Activated T-helper 17 cell treated with anti-CD3 and anti-CD28 coated beads, Interleukin-2, amount 50 U/mL, for 72 hours (primary cell): ENCODE measurements around the gene OPHN1. TPM values are rescaled to one million over a fixed set of nuclear protein-coding genes. Genes with fewer than 3 reads are reported as not detected.
"Not testable (repeated sequence)": the region's sequence is repeated elsewhere in the genome, so short reads cannot be mapped to it uniquely, and the experiment has no call there.

Source experiments
- ATAC-seq: fragments of 150-1000 bp; cut with Tn5 transposase; replicated peaks from 2 replicates; pipeline ENCODE4 v1.10.0; 2021; ENCODE audit warnings: mild to moderate bottlenecking, moderate library complexity
- H3K27ac Mint-ChIP-seq: one replicate; pipeline ENCODE4 v1.8.0; 2022; ENCODE audit warnings: mixed read lengths
- H3K27me3 Mint-ChIP-seq: one replicate; pipeline ENCODE4 v1.8.0; 2022; ENCODE audit warnings: mixed read lengths
- H3K36me3 Mint-ChIP-seq: one replicate; pipeline ENCODE4 v1.8.0; 2022; ENCODE audit warnings: low read depth, mild to moderate bottlenecking, mixed read lengths
- H3K4me1 Mint-ChIP-seq: one replicate; pipeline ENCODE4 v1.8.0; 2022; ENCODE audit warnings: mixed read lengths
- H3K4me3 Mint-ChIP-seq: one replicate; pipeline ENCODE4 v1.8.0; 2022; ENCODE audit warnings: mild to moderate bottlenecking, mixed read lengths
- H3K9me3 Mint-ChIP-seq: one replicate; pipeline ENCODE4 v1.8.0; 2022; ENCODE audit warnings: mixed read lengths
- total RNA-seq, 2 donors: library from RNA; stranded (reverse); gene quantifications; one replicate each; pipeline ENCODE4 v1.2.3, GENCODE V29; 2022

The OPHN1 gene
- total RNA-seq, 2 donors from 2014 or later: 0.22 to 0.95 TPM

DNA sequence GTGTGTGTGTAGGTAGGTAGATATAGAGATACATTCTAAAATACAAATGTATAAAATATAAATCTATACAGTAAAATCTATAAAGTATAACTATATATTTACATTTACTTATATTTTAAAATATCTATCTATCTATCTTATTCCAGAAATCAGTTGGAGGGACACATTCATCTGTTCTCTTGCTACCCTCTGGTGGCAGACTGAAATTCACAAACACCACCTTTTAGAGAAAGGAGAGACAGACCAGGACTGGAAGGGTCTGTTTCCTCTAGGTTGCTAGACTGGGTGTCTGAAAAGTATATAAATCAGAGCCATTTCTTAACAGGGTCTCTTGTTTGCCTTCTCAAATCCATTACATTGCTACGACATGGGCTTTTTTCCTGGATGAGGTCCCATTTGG is 343.0 kb downstream of the OPHN1 start:
- Mint-ChIP-seq H3K9me3 (no peaks in the 10 kb centered on the region), H3K27me3 (no peaks in the 10 kb centered on the region), H3K27ac (no peak overlapping the region), H3K4me1 (no peaks in the 10 kb centered on the region), H3K4me3 (no peak overlapping the region), H3K36me3 (no peaks in the 10 kb centered on the region)
- ATAC-seq: no peak

DNA sequence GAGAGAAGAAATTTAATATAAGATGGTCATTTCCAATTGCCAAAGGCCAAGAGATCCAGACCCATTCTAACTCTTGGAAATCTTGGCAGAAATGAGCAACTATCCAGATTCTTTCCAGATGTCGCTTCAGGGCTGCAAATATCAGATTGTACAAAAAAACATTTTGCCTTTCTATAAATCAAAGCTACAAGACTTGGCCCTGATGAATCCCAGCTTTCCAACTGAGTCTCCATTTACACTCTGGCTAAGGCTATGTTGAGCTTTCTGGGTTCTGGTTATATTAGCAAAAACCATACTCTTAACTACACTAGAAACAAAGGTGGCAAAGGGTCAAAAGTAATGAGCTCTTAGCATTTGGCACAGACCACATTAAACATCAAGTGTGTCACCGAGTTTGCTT is 345.8 kb downstream of the OPHN1 start:
- ATAC-seq: no peak
- H3K27ac Mint-ChIP-seq: no peak overlapping the region
- H3K9me3 Mint-ChIP-seq: no peaks in the 10 kb centered on the region
- H3K36me3 Mint-ChIP-seq: no peaks in the 10 kb centered on the region
- no peaks in the 10 kb centered on the region for H3K4me1 Mint-ChIP-seq
- H3K4me3 Mint-ChIP-seq: no peak overlapping the region
- no peaks in the 10 kb centered on the region for H3K27me3 Mint-ChIP-seq

- no peak for ATAC-seq
- H3K27ac Mint-ChIP-seq: no peak overlapping the region
- H3K27me3 Mint-ChIP-seq: no peaks in the 10 kb centered on the region
- H3K4me3 Mint-ChIP-seq: no peak overlapping the region
- H3K36me3 Mint-ChIP-seq: no peaks in the 10 kb centered on the region
- H3K4me1 Mint-ChIP-seq: no peaks in the 10 kb centered on the region
- no peaks in the 10 kb centered on the region for H3K9me3 Mint-ChIP-seq
Measured at GRCh38 chrX:68086709-68087108, 346.6 kb downstream of the OPHN1 start.

GRCh38 chrX:68084765-68085164 is 348.5 kb downstream of the OPHN1 start:
- Mint-ChIP-seq H3K27ac (no peak overlapping the region), H3K36me3 (no peaks in the 10 kb centered on the region), H3K4me1 (no peaks in the 10 kb centered on the region), H3K27me3 (no peaks in the 10 kb centered on the region), H3K4me3 (no peak overlapping the region), H3K9me3 (no peaks in the 10 kb centered on the region)
- ATAC-seq: no peak

- no peak overlapping the region for H3K4me3 Mint-ChIP-seq
- no peaks in the 10 kb centered on the region for H3K36me3 Mint-ChIP-seq
- H3K27ac Mint-ChIP-seq: no peak overlapping the region
- no peaks in the 10 kb centered on the region for H3K27me3 Mint-ChIP-seq
- ATAC-seq: no peak
- peaks cover 7% of the 10 kb centered on the region for H3K9me3 Mint-ChIP-seq
- no peaks in the 10 kb centered on the region for H3K4me1 Mint-ChIP-seq
Measured at GRCh38 chrX:68083510-68083909, 349.8 kb downstream of the OPHN1 start.

GRCh38 chrX:68079961-68080360 is 353.3 kb downstream of the OPHN1 start:
- Mint-ChIP-seq H3K4me3 (no peak overlapping the region), H3K36me3 (no peaks in the 10 kb centered on the region), H3K9me3 (peaks cover 7% of the 10 kb centered on the region), H3K4me1 (no peaks in the 10 kb centered on the region), H3K27ac (no peak overlapping the region), H3K27me3 (no peaks in the 10 kb centered on the region)
- ATAC-seq: no peak

DNA sequence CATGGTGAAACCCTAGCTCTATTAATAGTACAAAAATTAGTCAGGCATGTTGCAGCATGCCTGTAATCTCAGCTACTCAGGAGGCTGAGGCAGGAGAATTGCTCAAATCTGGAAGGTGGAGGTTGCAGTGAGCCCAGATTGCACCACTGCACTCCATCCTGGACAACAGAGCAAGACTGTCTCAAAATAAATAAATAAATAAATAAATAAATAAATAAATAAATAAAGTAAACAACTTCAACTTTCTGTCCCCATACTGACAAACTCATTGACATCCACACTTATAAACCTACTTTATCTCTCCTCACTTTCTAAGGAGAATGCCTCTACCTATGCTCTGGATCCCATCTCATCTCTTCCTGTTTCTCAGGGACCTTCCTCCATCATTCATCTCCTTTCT is 354.5 kb downstream of the OPHN1 start:
- H3K36me3 Mint-ChIP-seq, H3K4me3 Mint-ChIP-seq, H3K27me3 Mint-ChIP-seq, ATAC-seq, H3K9me3 Mint-ChIP-seq, H3K4me1 Mint-ChIP-seq, H3K27ac Mint-ChIP-seq: not testable (repeated sequence)

DNA sequence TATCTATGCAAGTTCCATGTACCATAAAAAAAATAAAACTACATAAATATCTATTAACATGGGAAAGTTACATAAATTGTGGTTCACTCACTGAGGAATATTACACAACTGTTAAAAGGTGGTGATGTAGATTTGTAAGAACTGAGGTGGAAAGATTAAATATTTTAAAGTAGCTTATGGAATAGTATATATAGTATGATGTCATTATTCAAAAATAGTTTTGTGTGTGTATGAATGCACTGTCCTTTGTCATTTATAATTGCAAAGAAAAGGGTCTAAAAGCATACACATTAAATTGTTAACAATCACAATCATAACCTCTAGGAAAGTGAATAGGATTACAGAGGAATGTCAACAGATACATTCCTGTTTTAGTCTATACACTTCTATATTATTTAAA is 355.9 kb downstream of the OPHN1 start:
- H3K36me3 Mint-ChIP-seq: no peaks in the 10 kb centered on the region
- H3K4me3 Mint-ChIP-seq: no peak overlapping the region
- no peaks in the 10 kb centered on the region for H3K4me1 Mint-ChIP-seq
- no peak overlapping the region for H3K27ac Mint-ChIP-seq
- H3K27me3 Mint-ChIP-seq: no peaks in the 10 kb centered on the region
- no peak for ATAC-seq
- peaks cover 7% of the 10 kb centered on the region for H3K9me3 Mint-ChIP-seq

DNA sequence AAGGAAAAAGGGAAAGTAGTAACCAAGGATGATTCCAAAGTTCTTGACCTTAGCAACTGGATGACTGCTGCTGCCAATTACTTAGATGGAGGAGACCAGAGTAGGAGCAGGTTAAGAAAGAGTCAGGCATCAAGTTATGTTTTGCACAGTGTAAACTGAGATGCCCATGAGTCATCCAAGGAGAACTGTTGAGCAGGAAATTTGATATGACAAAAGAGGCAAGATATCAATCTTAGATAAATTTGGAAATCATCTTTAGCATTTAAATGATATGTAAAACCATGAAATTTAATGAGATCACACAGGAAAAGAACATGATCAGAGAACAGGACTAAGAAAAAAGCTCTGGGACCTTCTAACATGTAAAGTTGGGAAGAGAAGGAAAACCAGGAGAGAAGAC is 361.3 kb downstream of the OPHN1 start:
- no peak overlapping the region for H3K27ac Mint-ChIP-seq
- ATAC-seq: no peak
- no peak overlapping the region for H3K4me3 Mint-ChIP-seq
- H3K27me3 Mint-ChIP-seq: no peaks in the 10 kb centered on the region
- H3K36me3 Mint-ChIP-seq: no peaks in the 10 kb centered on the region
- H3K9me3 Mint-ChIP-seq: no peaks in the 10 kb centered on the region
- H3K4me1 Mint-ChIP-seq: no peaks in the 10 kb centered on the region

GRCh38 chrX:68070119-68070518 is 363.2 kb downstream of the OPHN1 start:
- H3K36me3 Mint-ChIP-seq, H3K27ac Mint-ChIP-seq, H3K4me3 Mint-ChIP-seq: not testable (repeated sequence)

GRCh38 chrX:68061206-68061535 is 372.1 kb downstream of the OPHN1 start:
- no peak overlapping the region for H3K27ac Mint-ChIP-seq
- H3K9me3 Mint-ChIP-seq: no peaks in the 10 kb centered on the region
- H3K4me3 Mint-ChIP-seq: no peak overlapping the region
- no peaks in the 10 kb centered on the region for H3K36me3 Mint-ChIP-seq
- H3K27me3 Mint-ChIP-seq: no peaks in the 10 kb centered on the region
- H3K4me1 Mint-ChIP-seq: no peaks in the 10 kb centered on the region
- no peak for ATAC-seq

More at GRCh38 chrX:68070119-68070518, 363.2 kb downstream of the OPHN1 start:
- not testable (repeated sequence) for H3K9me3 Mint-ChIP-seq, H3K4me1 Mint-ChIP-seq, H3K27me3 Mint-ChIP-seq, ATAC-seq

DNA sequence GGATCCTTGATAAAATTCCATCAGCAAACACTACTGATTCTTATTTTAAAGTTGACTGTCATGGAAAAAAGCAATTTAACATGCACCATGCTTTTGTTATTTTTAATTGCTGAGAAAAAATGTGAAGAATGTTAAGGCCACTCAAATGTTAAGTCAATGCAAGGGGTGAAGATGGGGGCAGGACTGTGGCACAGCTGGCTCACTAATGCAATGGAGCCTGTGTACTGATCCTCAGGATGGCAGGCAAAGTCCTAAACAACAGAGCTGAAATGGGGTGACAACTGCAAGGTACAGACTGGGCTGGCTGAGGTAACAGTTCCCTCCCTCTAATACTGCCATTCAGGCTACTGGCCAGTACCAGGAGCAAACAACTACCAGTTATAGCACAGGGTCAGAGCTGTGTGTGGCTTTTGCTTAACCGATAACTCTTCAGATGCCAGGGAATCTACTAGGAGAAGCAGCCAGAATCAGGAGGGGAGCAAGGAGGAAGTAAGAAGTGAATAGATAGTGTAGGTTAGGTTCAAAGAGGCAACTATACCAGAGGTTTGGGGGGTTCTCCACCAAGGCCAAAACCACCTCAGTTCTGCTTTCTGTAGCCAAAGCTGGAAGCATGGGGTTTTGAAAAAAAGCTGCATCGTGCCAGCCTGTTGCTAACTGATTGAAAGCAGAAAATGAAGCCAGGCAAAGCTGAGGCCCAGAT is 372.6 kb downstream of the OPHN1 start:
- ATAC-seq: no peak
- no peak overlapping the region for H3K27ac Mint-ChIP-seq
- no peaks in the 10 kb centered on the region for H3K4me1 Mint-ChIP-seq
- H3K36me3 Mint-ChIP-seq: no peaks in the 10 kb centered on the region
- no peaks in the 10 kb centered on the region for H3K9me3 Mint-ChIP-seq
- no peak overlapping the region for H3K4me3 Mint-ChIP-seq
- no peaks in the 10 kb centered on the region for H3K27me3 Mint-ChIP-seq

GRCh38 chrX:68059469-68059868 is 373.8 kb downstream of the OPHN1 start:
- ATAC-seq: no peak
- Mint-ChIP-seq H3K36me3 (no peaks in the 10 kb centered on the region), H3K4me1 (no peaks in the 10 kb centered on the region), H3K9me3 (no peaks in the 10 kb centered on the region), H3K27ac (no peak overlapping the region), H3K4me3 (no peak overlapping the region), H3K27me3 (no peaks in the 10 kb centered on the region)

DNA sequence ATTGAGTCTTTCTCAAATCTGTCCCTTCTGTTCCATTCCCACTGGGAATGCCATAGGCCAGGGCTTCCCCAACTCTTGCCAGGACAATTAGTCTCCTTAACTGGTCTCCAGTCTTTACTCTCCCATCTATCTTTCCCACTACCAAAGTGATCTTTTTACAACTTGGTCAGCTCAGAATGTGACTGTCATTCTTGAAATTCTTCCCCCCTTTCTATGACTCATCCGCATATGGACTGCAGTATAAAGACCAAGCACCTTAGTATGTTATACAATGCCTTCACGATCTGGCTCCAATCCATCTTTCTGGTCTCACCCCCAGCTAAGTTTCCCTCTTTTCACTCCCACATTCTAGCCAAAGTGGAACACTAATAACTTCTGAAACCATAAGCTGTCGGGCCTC is 383.8 kb downstream of the OPHN1 start:
- ATAC-seq: no peak
- no peak overlapping the region for H3K27ac Mint-ChIP-seq
- H3K9me3 Mint-ChIP-seq: no peaks in the 10 kb centered on the region
- peaks cover 4% of the 10 kb centered on the region for H3K4me1 Mint-ChIP-seq
- no peak overlapping the region for H3K4me3 Mint-ChIP-seq
- H3K27me3 Mint-ChIP-seq: no peaks in the 10 kb centered on the region
- H3K36me3 Mint-ChIP-seq: no peaks in the 10 kb centered on the region

GRCh38 chrX:68048774-68049173 is 384.5 kb downstream of the OPHN1 start:
- Mint-ChIP-seq H3K4me1 (peaks cover 4% of the 10 kb centered on the region), H3K36me3 (no peaks in the 10 kb centered on the region), H3K9me3 (no peaks in the 10 kb centered on the region), H3K27me3 (no peaks in the 10 kb centered on the region), H3K4me3 (no peak overlapping the region), H3K27ac (no peak overlapping the region)
- ATAC-seq: no peak

DNA sequence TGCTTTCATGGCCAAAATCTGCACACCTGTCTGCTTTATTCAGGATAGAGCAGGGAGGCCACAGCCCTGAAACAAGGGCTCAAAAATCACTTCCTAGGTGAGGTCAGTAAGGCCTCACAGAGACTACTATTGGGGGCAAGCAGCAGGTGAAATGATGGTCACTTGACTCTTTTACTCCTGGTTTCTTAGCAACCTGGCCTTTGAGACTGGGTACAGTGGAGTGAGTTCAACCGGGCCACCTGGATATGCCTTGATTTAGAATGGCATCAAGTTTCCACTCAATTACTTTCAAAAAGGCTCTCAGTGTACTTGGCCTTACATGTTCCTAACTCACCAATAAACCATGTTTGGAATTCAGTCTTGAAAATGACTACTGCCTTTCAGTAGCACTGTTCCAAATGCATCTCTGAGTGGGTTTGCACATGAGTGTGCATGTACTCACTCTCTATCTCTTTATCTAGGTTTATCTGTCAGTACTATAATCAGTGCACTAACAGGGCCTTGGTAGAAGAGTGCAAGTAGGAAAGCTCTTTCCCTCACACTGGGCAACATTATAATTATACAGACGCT is 388.2 kb downstream of the OPHN1 start:
- Mint-ChIP-seq H3K36me3 (no peaks in the 10 kb centered on the region), H3K4me1 (no peaks in the 10 kb centered on the region), H3K9me3 (no peaks in the 10 kb centered on the region), H3K27me3 (no peaks in the 10 kb centered on the region), H3K27ac (no peak overlapping the region), H3K4me3 (no peak overlapping the region)
- no peak for ATAC-seq
